WTC11 (cell line): ENCODE measurements around the gene BMP7. TPM values are rescaled to one million over a fixed set of nuclear protein-coding genes. Genes with fewer than 3 reads are reported as not detected.

ENCODE experiments used
- ATAC-seq: fragments of 200-7000 bp; cut with Tn5 transposase; 2 replicates; pipeline ENCODE4 v1.10.0; 2021; ENCODE audit warnings: mild to moderate bottlenecking, moderate library complexity
- CTCF ChIA-PET: fragments of 300-600 bp; sonication (Branson Sonifier 250); formaldehyde crosslinking; loops from one replicate; lab custom pipeline; 2021; ENCODE audit warnings: antibody characterized with exemption; lab: Charles Lee
- POLR2A ChIA-PET: fragments of 350-600 bp; sonication (Branson Sonifier 250); formaldehyde crosslinking; loops from one replicate; lab custom pipeline; 2021; ENCODE audit warnings: antibody characterized with exemption; lab: Charles Lee
- DNase-seq: peaks from one replicate; pipeline ENCODE4 v3.0.0; 2021; ENCODE audit warnings: low spot score
- H3K27ac Mint-ChIP-seq: 2 replicates; pipeline ENCODE4 v1.8.0; 2021; ENCODE audit warnings: mixed read lengths
- H3K27me3 Mint-ChIP-seq: 2 replicates; pipeline ENCODE4 v1.8.0; 2021; ENCODE audit warnings: low read depth, mild to moderate bottlenecking, moderate library complexity, mixed read lengths
- H3K36me3 Mint-ChIP-seq: 2 replicates; pipeline ENCODE4 v1.8.0; 2021; ENCODE audit warnings: mixed read lengths
- H3K4me1 Mint-ChIP-seq: 2 replicates; pipeline ENCODE4 v1.8.0; 2022; ENCODE audit warnings: mixed read lengths
- H3K4me3 Mint-ChIP-seq: 2 replicates; pipeline ENCODE4 v1.8.0; 2021; ENCODE audit warnings: mild to moderate bottlenecking, moderate library complexity, mixed read lengths
- H3K9me3 Mint-ChIP-seq: 2 replicates; pipeline ENCODE4 v1.8.0; 2021; ENCODE audit warnings: mixed read lengths
- ARID4B ChIP-seq: sonication (generic); formaldehyde crosslinking; IDR thresholded peaks from 2 replicates; pipeline ENCODE4 v1.8.0; 2023; ENCODE audit warnings: missing genetic modification reagents, mild to moderate bottlenecking, borderline replicate concordance
- CBFB ChIP-seq: sonication (generic); formaldehyde crosslinking; IDR thresholded peaks from 2 replicates; pipeline ENCODE4 v1.8.1; 2022; ENCODE audit warnings: mild to moderate bottlenecking, low read depth, missing genetic modification reagents
- CREM ChIP-seq: sonication (generic); formaldehyde crosslinking; IDR thresholded peaks from 2 replicates; pipeline ENCODE4 v1.8.1; 2022; ENCODE audit warnings: mild to moderate bottlenecking, missing genetic modification reagents, moderate library complexity
- FOXP1 ChIP-seq: sonication (generic); formaldehyde crosslinking; IDR thresholded peaks from 2 replicates; pipeline ENCODE4 v1.8.0; 2022; ENCODE audit warnings: missing genetic modification reagents, mild to moderate bottlenecking, moderate library complexity, borderline replicate concordance
- KAT7 ChIP-seq: sonication (generic); formaldehyde crosslinking; IDR thresholded peaks from 2 replicates; pipeline ENCODE4 v1.8.1; 2023; ENCODE audit warnings: missing genetic modification reagents, mild to moderate bottlenecking, borderline replicate concordance
- NFATC4 ChIP-seq: fragments of 250-450 bp; sonication (Bioruptor Pico); IDR thresholded peaks from 2 replicates; pipeline ENCODE4 v1.9.0; 2021; ENCODE audit warnings: mild to moderate bottlenecking
- NR1H2 ChIP-seq: sonication (generic); formaldehyde crosslinking; IDR thresholded peaks from 2 replicates; pipeline ENCODE4 v1.9.0; 2021; ENCODE audit warnings: mild to moderate bottlenecking, moderate library complexity, missing genetic modification reagents
- RELA ChIP-seq: sonication (generic); formaldehyde crosslinking; IDR thresholded peaks from 2 replicates; pipeline ENCODE4 v1.8.1; 2022; ENCODE audit warnings: missing genetic modification reagents, mild to moderate bottlenecking, borderline replicate concordance
- RORB ChIP-seq: fragments of 250-450 bp; sonication (Bioruptor Pico); IDR thresholded peaks from 2 replicates; pipeline ENCODE4 v1.9.0; 2021; ENCODE audit warnings: mild to moderate bottlenecking
- TEAD1 ChIP-seq: sonication (generic); formaldehyde crosslinking; IDR thresholded peaks from 2 replicates; pipeline ENCODE4 v1.8.0; 2022; ENCODE audit warnings: mild to moderate bottlenecking, missing genetic modification reagents
- ZNF138 ChIP-seq: sonication (generic); formaldehyde crosslinking; conservative IDR thresholded peaks from 2 replicates; pipeline ENCODE4 v1.8.1; 2022; ENCODE audit warnings: mild to moderate bottlenecking, moderate library complexity, missing genetic modification reagents
- ZNF219 ChIP-seq: sonication (generic); formaldehyde crosslinking; IDR thresholded peaks from 2 replicates; pipeline ENCODE4 v1.8.0; 2023; ENCODE audit warnings: missing genetic modification reagents, mild to moderate bottlenecking, borderline replicate concordance
- ZNF232 ChIP-seq: sonication (generic); formaldehyde crosslinking; IDR thresholded peaks from 2 replicates; pipeline ENCODE4 v1.8.0; 2022; ENCODE audit warnings: mild to moderate bottlenecking, missing genetic modification reagents
- ZNF512 ChIP-seq: sonication (generic); formaldehyde crosslinking; IDR thresholded peaks from 2 replicates; pipeline ENCODE4 v1.8.1; 2022; ENCODE audit warnings: missing genetic modification reagents, borderline replicate concordance
- ZSCAN18 ChIP-seq: fragments of 250-450 bp; sonication (Bioruptor Pico); IDR thresholded peaks from 2 replicates; pipeline ENCODE4 v2.1.2; 2022; ENCODE audit warnings: mild to moderate bottlenecking, moderate library complexity
- total RNA-seq: library from RNA; stranded (reverse); gene quantifications from 3 replicates; pipeline ENCODE4 v1.2.3, GENCODE V29; 2021
- TF ChIP-seq, protein P1 (sequence below): fragments of 250-450 bp; sonication (Bioruptor Pico); IDR thresholded peaks from 2 replicates; pipeline ENCODE4 v1.9.0; 2021; ENCODE audit warnings: mild to moderate bottlenecking
- TF ChIP-seq, protein P2 (sequence below): sonication (generic); formaldehyde crosslinking; IDR thresholded peaks from 2 replicates; pipeline ENCODE4 v1.8.0; 2022; ENCODE audit warnings: mild to moderate bottlenecking, missing genetic modification reagents
- TF ChIP-seq, protein P3 (sequence below): sonication (generic); formaldehyde crosslinking; IDR thresholded peaks from 2 replicates; pipeline ENCODE4 v1.8.1; 2023; ENCODE audit warnings: mild to moderate bottlenecking, missing genetic modification reagents, moderate library complexity
- TF ChIP-seq, protein P4 (sequence below): fragments of 250-450 bp; sonication (Bioruptor Pico); IDR thresholded peaks from 2 replicates; pipeline ENCODE4 v1.9.0; 2021; ENCODE audit warnings: mild to moderate bottlenecking

Gene BMP7
- total RNA-seq, 1 experiment from 2014 or later, result 40.7 TPM

DNA sequence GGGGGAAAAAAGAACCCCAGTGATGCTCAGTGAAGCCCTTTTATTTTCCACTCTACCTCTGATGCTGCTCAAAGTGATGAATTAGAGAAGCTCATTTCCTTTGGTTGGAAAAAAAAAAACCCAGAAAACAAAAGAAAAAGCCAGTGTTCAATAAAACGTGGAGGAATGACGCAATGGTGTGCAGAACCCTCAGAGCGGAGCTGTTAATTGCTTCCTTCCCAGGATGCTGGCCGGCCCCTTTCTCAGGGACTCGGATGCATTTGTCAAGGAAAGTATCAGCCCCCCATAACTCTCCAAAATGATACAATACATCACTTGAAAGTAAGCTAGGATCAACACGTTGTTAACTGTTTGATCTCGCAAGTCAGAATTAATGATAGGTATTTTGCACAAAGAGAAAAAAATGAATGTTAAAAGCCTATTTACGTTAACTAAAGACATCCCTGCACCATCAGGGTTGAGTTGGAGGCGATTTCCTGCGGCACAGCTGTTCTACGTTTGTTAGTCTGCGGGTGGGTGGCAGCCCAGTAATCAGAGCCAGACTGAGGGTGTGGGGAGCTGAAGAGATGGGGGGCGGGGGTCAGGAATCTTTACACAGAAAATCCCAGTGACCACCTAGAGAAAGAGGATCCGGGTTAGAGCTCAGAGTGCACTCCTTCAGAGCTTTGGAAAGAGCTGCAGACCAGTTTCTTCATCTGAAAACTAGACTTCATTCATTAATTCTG lies 132.4 kb downstream of the BMP7 start:
- no peaks in the 10 kb centered on the region for H3K9me3 Mint-ChIP-seq
- CTCF ChIA-PET, result interaction anchor here (1.2 kb wide), 1 partner anchor 196 kb away, joined by 3 read pairs; the partner anchor contains the start of gene SPO11
- no peaks in the 10 kb centered on the region for H3K36me3 Mint-ChIP-seq
- H3K4me1 Mint-ChIP-seq, result peaks cover 3% of the 10 kb centered on the region; the same call in 1 of the 2 replicates
- H3K4me3 Mint-ChIP-seq, result no peak overlapping the region
- POLR2A ChIA-PET, result no interaction called here
- DNase-seq, result no peak
- ATAC-seq, result no peak
- H3K27ac Mint-ChIP-seq, result no peak overlapping the region
- TF ChIP-seq ZSCAN18 (CRISPR knock-in tag) (no peak), ZNF232 (no peak), NFATC4 (CRISPR knock-in tag) (no peak), ARID4B (CRISPR knock-in tag) (no peak), ZNF512 (CRISPR knock-in tag) (no peak), ZNF219 (CRISPR knock-in tag) (no peak), RELA (CRISPR knock-in tag) (no peak), ZNF138 (CRISPR knock-in tag) (no peak), KAT7 (no peak), CREM (no peak), FOXP1 (CRISPR knock-in tag) (no peak), CBFB (no peak), RORB (CRISPR knock-in tag) (no peak), NR1H2 (CRISPR knock-in tag) (no peak), TEAD1 (CRISPR knock-in tag) (no peak)
- TF ChIP-seq, protein P1, sequence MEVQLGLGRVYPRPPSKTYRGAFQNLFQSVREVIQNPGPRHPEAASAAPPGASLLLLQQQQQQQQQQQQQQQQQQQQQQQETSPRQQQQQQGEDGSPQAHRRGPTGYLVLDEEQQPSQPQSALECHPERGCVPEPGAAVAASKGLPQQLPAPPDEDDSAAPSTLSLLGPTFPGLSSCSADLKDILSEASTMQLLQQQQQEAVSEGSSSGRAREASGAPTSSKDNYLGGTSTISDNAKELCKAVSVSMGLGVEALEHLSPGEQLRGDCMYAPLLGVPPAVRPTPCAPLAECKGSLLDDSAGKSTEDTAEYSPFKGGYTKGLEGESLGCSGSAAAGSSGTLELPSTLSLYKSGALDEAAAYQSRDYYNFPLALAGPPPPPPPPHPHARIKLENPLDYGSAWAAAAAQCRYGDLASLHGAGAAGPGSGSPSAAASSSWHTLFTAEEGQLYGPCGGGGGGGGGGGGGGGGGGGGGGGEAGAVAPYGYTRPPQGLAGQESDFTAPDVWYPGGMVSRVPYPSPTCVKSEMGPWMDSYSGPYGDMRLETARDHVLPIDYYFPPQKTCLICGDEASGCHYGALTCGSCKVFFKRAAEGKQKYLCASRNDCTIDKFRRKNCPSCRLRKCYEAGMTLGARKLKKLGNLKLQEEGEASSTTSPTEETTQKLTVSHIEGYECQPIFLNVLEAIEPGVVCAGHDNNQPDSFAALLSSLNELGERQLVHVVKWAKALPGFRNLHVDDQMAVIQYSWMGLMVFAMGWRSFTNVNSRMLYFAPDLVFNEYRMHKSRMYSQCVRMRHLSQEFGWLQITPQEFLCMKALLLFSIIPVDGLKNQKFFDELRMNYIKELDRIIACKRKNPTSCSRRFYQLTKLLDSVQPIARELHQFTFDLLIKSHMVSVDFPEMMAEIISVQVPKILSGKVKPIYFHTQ (CRISPR knock-in tag), result no peak
- TF ChIP-seq, protein P2, sequence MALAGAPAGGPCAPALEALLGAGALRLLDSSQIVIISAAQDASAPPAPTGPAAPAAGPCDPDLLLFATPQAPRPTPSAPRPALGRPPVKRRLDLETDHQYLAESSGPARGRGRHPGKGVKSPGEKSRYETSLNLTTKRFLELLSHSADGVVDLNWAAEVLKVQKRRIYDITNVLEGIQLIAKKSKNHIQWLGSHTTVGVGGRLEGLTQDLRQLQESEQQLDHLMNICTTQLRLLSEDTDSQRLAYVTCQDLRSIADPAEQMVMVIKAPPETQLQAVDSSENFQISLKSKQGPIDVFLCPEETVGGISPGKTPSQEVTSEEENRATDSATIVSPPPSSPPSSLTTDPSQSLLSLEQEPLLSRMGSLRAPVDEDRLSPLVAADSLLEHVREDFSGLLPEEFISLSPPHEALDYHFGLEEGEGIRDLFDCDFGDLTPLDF (CRISPR knock-in tag), result no peak
- TF ChIP-seq, protein P3, sequence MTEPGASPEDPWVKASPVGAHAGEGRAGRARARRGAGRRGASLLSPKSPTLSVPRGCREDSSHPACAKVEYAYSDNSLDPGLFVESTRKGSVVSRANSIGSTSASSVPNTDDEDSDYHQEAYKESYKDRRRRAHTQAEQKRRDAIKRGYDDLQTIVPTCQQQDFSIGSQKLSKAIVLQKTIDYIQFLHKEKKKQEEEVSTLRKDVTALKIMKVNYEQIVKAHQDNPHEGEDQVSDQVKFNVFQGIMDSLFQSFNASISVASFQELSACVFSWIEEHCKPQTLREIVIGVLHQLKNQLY (CRISPR knock-in tag), result no peak
- TF ChIP-seq, protein P4, sequence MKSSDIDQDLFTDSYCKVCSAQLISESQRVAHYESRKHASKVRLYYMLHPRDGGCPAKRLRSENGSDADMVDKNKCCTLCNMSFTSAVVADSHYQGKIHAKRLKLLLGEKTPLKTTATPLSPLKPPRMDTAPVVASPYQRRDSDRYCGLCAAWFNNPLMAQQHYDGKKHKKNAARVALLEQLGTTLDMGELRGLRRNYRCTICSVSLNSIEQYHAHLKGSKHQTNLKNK (CRISPR knock-in tag), result no peak
- TF ChIP-seq, all 79 proteins: peak for 0
- no peaks in the 10 kb centered on the region; the same call in 1 of the 2 replicates for H3K27me3 Mint-ChIP-seq
